AG20443 (cell line): ENCODE measurements around the gene AGRP.
A peak's percentile ranks its signal among the peaks of the same experiment; 100 is the strongest.

Source experiments
- DNase-seq: peaks from one replicate; pipeline ENCODE4 v3.0.0; 2012; ENCODE audit warnings: low spot score, mixed read lengths

The AGRP gene

DNA sequence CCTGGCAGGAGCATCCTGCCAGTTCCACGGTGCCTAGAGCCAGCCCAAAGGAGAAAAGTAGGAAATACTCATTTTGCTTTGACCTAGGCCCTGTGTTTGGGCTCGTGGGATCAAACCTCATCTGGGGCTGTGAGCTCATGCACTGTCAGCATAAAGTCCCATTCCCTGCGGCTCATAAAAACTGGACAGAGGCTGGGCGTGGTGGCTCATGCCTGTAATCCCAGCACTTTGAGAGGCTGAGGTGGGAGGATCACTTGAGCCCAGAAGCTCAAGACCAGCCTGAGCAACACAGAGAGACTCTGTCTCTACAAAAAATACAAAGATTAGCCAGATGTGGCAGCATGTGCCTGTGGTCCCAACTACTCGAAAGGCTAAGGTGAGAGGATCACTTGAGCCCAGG, 20.3 kb downstream of the AGRP start:
- peak; percentile 39 for DNase-seq

- no peak for DNase-seq
Measured at GRCh38 chr16:67462279-67462655, 21.1 kb downstream of the AGRP start.

- DNase-seq, result no peak
Measured at GRCh38 chr16:67461600-67462278, 21.6 kb downstream of the AGRP start.

GRCh38 chr16:67460961-67461360, 22.4 kb downstream of the AGRP start:
- no peak for DNase-seq

DNA sequence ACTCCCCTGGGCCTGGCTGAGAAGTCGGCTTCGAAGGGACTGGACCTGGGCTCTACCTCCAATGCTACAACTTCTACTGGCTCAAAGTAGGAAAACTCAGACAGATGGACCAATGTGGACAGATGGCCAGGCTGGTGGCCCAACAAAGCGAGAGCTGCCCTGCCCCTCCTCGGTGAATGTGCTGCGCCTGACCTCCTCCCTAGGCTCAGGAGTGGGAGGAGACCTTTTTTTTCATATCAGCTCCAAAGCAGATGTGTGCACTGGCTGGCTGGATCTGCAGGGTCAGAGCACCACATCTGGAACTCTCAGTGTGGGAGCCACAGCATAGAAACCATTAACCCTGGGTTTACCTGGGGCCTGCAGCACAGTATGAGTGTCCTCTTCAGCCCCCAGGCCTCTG, 23.2 kb downstream of the AGRP start:
- no peak for DNase-seq

DNA sequence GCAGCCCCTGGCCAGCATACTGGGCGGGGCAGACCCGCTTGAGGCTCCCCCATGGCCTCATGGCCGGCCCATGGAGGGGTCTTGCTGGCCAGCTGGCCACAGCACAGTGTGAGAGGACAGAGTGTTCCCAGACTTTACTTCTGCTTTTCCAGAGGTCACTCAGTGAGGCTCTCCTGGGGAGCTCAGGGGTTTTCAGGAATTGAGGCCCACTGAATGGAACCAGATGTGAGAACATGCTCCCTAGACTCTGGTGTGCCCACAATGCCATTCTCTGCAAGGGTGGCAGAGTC, 23.5 kb downstream of the AGRP start:
- no peak for DNase-seq

GRCh38 chr16:67459066-67459860, 24.1 kb downstream of the AGRP start:
- DNase-seq, result no peak

- DNase-seq, result no peak
Measured at GRCh38 chr16:67458121-67458641, 25.2 kb downstream of the AGRP start.

GRCh38 chr16:67457611-67458010, 25.7 kb downstream of the AGRP start:
- DNase-seq, result no peak

GRCh38 chr16:67456391-67457081, 26.8 kb downstream of the AGRP start:
- DNase-seq, result peak; percentile 90

DNA sequence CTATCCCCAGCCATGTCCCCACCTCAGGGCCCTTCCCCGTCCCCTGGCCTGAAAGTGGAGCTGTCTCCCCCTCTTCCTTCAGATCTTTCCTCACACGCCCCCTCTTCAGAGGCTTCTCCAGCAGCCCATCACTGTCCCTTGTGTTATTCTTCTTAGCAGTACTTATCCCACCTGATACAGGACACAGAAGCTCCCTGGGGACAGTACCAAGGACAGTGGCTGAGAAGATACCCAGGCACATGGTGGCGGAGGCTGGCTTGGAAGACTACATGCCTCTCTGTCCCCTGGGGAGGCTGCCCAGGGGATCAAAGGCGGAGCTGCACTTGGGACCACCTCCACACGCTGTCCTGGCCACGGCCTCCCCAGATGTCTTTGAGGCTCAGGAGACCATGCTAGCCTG, 28.5 kb downstream of the AGRP start:
- DNase-seq, result no peak

DNA sequence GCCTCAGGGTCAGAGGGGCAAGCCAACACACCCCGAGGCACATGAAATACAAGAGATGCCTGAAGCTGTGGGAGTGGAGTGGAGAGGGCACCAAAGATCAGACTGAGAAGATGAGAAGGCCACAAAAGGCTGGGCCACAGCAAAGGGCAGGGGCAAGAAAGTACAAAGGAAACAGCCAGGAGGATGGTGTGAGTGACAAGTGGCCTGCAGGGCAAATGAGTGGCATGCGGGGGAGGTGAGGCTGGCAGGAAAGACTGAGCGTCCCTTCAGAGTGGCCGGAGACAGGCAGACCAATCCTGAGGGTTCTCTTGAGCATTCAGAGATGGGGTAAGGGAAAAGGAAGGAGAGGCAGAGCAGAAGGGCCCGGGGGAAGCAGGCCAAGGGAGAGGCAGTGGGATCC, 29.2 kb downstream of the AGRP start:
- DNase-seq, result no peak

GRCh38 chr16:67451704-67452435, 31.5 kb downstream of the AGRP start:
- DNase-seq, result no peak

DNA sequence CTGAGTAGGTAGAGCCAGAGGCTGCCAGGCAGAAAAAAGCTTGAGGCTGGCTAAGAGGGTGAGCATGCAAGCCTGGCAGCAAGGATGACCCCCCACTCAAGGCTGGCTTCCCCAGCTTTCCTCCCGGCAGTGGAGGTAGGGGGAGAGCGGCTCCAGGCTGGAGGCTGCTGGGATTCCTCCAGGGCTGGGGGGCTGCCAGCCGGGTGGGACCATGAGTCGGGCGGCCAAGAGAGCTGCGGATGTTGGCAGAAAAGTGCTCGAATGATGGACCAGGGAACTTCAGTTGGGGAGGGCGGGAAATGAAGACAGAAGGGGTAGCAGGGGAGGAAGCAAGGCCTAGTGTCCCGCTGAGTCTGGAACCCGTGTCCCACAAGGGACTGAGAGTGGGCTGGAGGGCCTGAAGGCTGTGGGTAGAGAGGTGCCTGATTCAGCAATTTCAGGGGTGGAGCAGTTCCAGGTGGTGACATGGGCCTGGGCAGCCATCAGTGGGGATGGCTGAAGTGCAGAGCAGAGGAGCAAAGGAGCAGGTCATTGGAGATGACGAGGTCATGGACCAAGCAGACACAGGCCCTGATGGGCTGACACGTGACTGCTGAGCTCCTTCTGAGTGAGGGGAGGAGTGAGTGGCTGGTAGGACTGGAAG, 32.2 kb downstream of the AGRP start:
- DNase-seq, result no peak

DNA sequence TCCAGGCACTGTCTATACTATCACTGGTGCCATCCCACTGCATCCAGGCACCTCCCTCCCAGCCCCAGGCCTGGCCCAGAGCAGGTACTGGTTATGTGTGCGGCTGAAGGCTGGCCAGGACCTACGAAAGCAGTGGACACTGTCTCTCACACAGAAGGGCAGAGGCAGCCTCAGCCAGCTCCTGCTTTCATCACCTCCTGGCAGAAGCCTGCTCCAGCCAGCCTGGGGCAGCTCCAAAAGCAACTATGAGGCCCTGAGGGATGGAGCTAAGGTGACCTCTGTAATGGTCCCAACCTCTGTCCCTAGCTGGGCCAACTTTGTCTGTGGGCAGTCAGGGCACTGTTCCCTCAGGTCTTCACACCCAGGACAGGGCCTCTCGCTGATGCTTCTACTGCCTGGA, 33.6 kb downstream of the AGRP start:
- DNase-seq, result no peak

GRCh38 chr16:67449336-67449735, 34.0 kb downstream of the AGRP start:
- DNase-seq, result no peak

GRCh38 chr16:67448580-67448979, 34.8 kb downstream of the AGRP start:
- DNase-seq, result no peak

- DNase-seq, result peak; percentile 49
Measured at GRCh38 chr16:67447508-67448076, 35.8 kb downstream of the AGRP start.

DNA sequence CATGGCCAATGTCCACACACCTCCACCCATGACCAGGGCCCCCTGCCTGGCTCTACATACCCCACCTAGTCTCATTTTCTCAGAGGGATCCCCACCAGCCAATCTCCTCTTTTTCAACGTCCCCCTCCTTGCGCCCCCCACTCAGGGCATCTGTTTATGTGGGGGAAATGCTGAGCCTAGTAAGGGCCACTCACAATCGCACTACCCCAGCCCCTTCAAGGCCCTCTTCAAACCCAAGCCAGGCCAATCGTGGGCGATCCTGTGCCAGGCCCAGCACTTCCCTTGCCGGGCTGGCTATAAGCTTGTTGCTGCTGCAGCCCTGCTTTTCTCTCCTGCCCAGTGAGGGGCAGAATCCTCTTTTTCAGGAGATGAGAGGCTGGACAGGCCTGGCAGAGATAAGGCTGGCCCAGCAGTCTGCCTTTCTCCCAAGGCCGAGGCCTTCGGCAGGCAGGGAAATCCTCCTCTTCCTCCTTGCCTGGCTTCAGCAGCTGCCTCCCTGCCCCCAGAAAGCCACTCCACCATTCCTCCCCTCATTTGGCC, 36.3 kb downstream of the AGRP start:
- no peak for DNase-seq

DNA sequence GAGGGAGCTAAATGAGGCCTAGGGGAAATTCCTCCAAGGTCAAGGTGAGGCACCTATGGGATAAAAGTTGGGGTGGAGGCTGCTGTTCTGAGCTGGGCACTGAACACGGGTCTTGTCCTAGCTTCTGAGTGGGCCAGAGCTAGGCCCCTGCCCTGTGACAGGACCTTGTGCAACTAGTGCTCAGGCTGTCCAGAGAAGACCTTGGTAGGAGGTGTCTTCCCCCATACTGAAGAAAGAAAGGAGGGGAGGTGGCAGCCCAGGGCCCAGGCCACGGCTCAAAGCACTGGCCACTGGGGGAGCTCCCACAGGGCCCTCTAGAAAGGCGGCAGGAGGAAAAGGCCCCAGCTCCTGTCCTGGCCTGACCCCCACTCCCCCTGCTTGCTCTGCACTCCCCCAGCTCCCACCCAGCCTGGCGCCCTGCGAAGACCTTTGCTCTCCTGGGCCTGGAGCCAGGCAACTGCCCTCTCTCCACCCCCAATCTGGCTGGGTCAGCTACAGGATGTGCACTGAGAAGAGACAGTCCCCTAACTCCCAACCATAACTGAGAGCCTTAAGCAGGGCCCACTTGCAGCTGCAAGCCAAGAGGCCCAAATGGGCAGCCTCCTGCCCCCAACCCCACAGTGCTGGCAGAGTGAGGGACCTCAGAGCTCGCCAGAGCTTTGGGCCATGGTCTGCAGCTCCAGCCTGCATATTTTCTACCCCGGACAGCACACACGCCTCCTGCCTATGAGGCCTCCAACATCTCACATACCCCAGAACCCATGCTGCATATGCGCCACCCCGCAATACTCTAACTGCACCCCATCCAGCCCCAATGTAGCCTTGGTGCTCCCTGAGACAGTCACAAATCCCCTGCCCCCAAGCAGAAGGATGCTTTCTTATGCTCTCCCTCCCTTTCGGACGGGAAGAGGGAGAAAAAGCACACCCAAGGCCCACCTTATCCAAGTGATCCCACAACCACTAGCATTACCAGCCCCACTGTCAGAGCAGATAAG, 37.1 kb downstream of the AGRP start:
- no peak for DNase-seq
